Tracheal epithelial cell (primary cell): ENCODE results near the gene PRMT2. TPM values are rescaled to one million over a fixed set of nuclear protein-coding genes. Genes with fewer than 3 reads are reported as not detected.

ENCODE experiments used
- total RNA-seq: library from RNA; depleted of rRNA; stranded (reverse); fragments of >200 nt; gene quantifications from 2 replicates; pipeline ENCODE4 v1.2.1, GENCODE V29; 2014

PRMT2 gene
- 97.0 and 124 TPM in 2 replicates for total RNA-seq

DNA sequence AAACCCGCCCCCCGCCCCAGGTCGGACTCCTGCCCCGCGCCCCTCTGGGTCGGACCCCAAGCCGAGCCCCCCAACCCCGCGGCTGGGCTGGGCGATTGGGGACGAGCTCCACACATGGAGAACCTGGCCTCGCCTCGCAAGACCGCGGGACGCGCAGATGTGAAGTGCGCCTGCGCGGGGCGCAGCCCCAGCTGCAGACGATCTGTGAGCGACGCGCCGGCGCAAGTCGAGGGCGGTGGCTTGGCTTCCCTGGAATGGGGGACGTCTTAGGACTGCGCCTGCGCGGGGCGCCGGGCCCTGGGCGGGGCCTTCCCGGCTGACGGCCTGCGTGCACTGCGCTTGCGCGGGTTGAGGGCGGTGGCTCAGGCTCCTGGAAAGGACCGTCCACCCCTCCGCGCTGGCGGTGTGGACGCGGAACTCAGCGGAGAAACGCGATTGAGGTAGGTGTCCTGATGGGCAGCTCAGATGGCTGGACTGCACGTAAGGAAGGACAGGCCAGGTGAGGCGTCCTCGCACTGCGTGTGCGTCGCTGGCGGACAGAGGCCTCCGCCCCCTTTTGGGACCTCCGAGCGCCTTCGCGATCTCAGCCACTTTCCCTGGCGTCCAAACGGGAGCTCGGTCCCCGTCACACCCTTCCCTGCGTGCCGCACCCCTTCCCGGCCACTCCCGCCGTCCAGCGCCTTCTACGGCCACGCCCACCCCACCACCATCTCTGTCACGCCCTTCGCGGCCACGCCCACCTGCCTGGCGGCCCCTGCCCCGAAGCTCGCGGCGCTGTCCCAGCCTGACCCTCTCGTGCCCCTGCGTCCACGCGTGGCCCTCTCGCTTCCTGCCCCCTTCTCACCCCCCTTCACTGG is at the start of gene PRMT2:
Gene PRMT2 (plus strand): TSS at position 351 of the 857 bp plus-strand sequence. CDS start 1,278 bp downstream, outside the sequence.

DNA sequence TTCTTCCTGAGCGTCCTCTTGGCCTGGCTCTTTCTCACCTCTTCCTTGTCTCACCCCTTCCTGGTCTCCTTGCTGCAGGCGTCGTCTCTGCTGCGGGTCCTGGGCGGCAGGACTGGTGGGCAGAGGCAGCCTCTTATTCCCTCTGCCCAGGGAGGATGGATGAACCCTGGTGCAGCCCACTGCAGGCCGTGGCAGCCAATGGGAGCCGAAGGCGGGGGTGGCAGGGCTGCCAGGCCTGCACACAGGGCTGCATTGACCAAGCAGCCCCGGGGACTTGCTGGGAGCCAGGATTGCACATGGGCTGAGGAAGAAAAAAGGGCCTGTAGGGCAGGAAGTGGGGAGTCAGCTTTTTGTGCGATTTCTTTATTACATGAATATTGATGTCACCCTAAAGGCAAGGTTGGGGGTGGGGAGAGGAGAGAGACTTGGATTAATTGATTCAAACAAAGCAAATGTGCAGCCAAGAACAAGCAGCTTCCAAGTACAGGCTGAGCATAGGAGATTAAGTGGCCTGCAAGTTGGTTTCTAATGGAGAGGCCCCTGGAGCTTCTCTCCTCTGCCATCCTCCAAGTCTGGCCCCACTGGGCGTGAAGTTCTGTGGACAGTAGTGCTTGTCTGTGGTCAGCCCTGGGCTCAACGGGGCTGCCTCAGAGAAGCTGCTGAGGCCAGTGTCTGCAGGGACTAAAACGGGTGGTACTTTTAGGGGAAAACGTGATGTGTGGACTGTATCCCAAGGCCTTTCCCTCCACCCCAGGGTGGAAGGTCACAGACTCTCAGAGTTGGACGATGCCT is 30.3 kb upstream of the PRMT2 start, which contains the start of gene S100B:
Gene S100B (minus strand): TSS at position 108 of the 792 bp plus-strand sequence. CDS start 2,667 bp downstream, outside the sequence.

Other genes starting within 250 kb of the PRMT2 start
- 21.4 and 24.9 TPM in 2 replicates for gene DIP2A, start 176.8 kb upstream of the PRMT2 start, total RNA-seq
- gene S100B, start 30.6 kb upstream of the PRMT2 start, total RNA-seq: not detected in 2 replicates